RPMI8226 (cell line): ENCODE data around the gene TESK1.

ENCODE experiments used
- DNase-seq: peaks from one replicate; pipeline ENCODE4 v3.0.0-alpha.2; 2015

Gene TESK1, protein sequence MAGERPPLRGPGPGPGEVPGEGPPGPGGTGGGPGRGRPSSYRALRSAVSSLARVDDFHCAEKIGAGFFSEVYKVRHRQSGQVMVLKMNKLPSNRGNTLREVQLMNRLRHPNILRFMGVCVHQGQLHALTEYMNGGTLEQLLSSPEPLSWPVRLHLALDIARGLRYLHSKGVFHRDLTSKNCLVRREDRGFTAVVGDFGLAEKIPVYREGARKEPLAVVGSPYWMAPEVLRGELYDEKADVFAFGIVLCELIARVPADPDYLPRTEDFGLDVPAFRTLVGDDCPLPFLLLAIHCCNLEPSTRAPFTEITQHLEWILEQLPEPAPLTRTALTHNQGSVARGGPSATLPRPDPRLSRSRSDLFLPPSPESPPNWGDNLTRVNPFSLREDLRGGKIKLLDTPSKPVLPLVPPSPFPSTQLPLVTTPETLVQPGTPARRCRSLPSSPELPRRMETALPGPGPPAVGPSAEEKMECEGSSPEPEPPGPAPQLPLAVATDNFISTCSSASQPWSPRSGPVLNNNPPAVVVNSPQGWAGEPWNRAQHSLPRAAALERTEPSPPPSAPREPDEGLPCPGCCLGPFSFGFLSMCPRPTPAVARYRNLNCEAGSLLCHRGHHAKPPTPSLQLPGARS

DNA sequence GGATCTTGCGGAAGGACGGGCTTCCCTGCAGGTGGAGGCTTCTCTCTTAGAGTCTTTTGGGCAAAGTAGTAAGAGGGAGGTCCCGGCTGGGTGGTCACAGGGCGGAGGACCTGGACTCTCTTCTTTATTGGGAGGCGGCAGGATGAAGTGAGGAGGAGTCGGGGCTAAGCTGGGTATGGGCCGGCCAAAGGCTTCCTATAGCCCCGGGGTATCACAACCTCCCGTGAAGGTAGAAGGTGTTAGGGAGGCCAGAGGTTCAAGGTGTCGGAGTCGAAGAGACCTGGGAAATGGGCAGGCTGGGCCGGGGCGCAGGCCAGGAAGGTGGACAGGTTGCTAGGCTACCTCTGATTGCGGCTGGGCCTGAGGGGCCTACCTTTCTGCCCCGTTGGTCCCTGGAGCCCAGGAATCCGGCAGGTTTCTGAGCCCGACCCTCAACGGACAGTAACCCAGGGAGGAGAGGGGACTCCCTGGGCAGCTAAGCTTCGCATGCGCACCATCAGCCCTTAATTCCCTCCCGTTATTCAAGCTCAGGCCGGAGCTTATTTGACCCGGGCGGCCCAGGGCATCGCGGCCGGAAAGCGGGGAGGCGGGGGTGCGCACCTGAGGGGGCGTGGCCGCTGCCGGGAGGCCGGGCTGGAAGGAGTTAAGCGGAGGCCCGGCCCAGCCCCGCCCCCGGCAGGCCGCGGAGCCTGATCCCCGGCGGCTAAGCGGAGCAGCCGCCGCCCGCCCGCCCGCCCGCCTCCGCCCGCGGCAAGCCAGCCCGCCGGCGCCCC lies at the start of gene TESK1:
Gene TESK1 (plus strand): TSS at position 685 of the 773 bp plus-strand sequence. CDS start 358 bp downstream, outside the sequence.
- DNase-seq: peak; percentile 92

DNA sequence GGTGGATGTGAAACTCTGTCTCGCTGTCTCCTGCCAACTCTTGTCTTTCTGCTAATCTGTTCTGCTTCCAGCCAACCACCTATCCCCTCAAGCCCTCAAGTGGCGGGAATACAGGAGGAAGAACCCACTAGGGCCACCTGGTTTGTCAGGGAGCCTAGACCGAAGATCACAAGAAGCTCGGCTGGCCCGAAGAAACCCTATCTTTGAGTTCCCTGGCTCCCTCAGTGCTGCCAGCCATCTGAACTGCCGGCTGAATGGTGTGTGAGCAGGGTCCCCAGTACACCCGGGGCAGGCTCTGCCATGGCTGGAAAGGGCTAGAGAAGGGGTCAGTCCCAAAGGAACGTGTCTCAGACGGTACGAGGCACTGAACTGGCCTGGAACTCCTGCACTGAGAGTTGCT lies 49.2 kb upstream of the TESK1 start:
- DNase-seq: no peak

DNA sequence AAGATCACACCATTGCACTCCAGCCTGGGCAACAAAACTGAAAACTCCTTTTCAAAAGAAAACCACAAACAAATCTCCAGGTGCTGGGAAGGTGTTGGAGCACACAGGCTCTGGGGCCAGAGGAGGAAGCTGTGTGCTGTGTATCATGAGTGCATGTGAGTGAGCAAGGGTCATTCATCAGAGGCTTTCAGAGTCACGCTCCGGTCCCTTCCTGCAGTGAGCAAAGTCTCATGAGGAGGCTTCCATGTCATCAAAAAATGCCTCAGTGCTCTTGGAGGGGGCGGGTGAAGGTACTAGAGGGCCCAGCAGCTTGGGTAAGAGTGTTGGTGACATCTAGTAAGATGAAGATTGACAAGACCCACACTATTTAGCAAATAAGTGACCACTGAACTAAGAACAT lies 48.3 kb upstream of the TESK1 start:
- DNase-seq: no peak

DNA sequence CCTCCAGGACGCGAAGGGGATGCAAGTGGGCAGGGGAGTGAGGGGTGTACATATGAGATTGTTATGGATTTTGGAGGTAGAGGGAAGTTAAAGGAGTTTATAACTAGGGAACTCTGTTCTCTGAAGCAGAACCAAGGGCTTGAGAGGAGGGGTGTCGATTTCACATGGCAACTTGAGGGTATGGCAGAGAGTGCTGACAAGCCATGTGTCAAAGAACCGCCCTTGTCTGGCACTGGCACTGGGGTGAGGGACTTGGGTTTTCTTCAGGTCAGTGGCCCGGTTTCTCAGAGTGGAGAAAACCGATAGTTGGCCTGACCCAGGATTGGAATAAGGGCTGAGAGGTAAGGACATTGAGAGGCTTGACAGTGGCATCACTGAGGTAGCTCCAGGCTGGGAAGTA lies 47.7 kb upstream of the TESK1 start:
- DNase-seq: no peak

DNA sequence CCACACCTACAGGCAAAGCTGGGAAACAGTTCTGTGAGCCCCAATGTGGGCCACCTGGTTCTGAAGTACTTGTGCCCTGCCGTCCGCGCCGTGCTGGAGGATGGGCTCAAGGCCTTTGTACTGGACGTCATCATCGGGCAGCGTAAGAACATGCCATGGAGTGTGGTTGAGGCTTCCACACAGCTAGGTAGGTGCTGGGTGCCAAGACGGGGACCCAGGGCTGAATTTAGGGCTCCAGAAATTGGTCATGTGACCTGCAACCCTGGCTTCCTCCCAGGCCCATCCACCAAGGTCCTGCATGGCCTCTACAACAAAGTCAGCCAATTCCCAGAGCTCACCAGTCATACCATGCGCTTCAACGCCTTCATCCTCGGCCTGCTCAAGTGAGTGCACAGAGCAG lies 46.9 kb upstream of the TESK1 start:
- no peak for DNase-seq

DNA sequence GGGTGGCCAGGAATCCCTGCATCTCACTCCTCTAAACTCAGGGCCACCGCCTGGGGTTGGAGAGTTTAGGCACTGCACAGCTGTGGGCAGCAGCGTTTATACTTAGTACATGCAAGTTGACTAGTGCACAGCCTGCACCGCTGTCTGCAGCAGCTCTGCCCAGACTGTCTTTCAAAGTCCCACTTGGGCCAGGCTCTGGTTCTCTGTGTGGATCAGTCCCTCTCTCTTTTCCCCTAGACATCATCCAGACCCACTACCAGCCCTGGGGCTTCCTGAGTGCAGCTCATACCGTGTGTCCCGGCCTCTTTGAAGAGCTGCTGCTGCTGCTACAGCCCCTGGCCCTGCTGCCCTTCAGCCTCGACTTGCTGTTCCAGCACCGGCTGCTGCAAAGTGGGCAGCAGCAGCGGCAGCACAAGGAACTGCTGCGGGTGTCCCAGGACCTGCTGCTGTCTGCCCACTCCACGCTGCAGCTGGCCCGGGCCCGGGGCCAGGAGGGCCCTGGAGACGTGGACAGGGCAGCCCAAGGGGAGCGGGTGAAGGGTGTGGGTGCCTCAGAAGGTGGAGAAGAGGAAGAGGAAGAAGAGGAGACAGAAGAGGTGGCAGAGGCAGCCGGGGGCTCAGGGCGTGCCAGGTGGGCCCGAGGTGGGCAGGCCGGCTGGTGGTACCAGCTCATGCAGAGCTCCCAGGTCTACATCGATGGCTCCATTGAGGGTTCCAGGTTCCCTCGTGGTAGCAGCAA lies 45.1 kb upstream of the TESK1 start:
- no peak for DNase-seq

DNA sequence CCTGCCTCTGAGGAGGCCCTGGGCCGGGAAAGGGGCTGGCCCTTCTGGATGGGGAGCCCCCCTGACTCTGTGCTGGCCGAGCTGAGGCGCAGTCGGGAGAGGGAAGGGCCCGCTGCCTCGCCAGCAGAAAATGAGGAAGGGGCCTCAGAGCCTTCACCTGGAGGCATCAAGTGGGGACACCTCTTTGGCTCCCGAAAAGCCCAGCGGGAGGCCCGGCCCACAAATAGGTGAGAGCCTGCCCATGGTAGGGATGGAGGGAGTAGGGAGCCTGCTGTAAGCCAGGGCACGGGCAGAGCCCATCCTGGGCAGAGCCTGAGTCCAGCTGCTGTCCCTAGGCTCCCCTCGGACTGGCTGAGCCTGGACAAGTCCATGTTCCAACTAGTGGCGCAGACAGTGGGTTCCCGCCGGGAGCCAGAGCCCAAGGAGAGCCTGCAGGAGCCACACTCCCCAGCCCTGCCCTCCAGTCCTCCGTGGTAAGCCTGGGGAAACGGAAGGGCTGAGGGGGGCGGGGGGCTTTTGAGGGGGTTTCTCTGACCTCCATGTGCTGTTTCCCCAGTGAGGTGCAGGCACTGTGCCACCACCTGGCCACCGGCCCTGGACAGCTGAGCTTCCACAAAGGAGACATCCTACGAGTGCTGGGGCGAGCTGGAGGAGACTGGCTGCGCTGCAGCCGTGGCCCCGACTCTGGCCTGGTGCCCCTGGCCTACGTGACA lies 44.3 kb upstream of the TESK1 start:
- DNase-seq: no peak

DNA sequence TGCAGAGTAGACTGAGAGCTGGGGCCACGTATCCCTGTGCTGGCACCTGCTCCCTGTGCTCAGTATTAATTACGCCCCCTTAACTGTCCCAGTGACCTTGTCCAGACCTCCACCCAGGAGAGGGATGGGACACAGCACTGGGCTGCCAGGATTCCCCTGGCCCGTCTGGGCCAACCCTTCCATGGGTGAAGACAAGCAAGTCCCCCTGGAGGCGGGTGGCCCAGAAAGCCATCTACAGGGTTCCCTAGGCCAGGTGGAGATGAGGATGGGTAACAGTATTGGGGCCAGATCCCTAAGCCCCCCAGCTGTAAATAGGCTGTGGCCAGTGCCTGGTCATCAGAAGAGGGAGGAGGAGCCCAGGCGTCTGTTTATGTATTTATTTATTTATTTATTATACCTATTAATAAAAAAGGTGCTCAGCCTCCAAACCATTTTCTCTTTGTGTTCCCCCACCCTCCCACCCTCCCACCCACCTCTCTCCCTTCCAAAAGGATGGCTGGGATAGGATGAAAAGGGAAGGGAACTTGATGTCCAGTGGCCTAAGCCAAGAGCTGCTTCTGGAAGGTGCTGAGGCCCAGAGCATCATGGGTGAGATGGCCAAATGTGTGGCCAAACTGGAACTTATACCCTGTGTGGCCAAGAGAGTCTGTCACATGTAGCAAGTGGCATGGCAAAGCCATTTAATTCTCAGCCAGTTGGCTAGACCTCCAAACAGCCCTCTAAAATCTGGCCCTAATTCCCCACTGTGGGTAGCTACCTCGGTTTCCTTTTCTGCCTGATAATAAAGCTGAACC lies 43.4 kb upstream of the TESK1 start:
- no peak for DNase-seq

DNA sequence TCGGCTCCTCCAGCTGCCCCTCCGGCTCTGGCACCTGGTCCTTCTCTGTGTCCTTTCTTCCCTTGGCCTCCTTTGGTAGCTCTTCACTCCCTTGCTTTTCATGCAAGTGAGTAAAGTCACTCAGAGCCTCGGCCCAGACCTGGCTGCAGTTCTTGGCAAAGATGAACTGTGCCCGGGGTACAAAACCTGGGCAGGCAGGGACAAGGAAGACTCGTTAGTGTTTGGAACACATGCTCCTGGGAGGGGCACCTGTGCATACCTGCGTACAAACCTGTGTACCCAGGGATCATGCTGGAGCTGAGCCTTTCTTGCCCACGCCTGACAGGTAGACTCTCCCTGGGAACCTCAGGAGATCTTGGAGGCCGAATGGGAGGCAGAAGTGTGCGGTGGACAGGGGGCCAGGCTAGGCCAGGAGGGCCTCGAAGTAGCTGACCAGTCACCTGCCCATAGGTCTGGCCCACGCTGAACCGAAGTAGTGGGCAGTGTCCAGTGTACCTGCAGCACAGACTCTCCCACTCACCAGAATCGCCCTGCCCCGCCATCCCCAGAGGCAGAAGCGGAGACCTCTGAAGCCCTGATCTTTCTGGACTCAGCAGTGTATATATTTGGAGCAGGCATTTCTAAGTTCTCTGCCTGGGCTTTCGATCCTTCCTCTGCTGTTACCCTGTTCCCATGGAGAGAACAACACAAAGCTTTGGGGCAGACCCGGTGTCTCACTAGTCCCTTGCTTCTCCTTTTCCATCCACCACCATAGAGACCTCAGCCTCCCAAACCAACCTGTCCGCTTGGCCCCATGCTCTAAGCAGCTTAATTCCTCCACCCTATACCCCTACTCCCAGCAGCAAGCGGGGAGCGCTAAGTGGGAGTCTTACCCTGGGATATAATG lies 41.9 kb upstream of the TESK1 start:
- DNase-seq: no peak

DNA sequence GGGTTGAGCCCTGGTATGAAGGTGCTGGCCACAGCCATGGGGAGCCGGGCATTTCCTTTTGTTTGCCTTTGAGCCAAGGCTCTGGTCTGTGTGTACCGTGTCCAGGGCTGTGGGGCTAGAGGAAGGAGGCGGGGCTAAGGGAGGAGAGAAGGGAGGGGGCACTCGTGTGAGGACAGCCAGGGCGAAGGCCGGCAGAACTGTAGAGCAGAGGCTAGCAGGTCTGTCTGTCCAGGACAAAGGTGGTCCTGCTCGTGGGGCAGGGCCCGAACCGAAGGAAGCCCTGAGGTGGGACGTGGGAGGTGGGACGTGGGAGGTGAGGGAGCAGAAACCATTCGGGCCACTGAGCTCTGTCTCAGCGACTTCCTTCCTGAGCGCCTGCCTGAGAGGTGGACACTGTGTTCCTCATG lies 41.3 kb upstream of the TESK1 start:
- no peak for DNase-seq

DNA sequence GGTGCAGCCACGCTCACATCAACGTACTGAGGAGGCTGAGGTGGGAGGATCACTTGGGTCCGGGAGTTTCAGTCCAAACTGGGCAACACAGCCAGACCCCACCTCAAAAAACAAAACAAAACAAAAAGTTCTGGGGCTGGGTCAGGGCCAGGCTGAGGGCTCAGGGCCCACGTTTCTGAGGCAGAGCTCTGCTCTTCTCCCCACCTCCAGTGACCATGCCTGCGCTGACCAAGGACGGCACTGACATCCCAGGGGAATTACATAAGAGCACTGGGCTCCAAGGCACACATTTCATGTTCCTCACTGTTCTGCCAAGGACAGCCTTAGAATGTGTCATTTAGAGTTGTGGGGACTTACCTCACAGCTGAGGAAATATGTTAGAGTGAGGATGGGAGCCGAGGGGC lies 40.4 kb upstream of the TESK1 start:
- no peak for DNase-seq

DNA sequence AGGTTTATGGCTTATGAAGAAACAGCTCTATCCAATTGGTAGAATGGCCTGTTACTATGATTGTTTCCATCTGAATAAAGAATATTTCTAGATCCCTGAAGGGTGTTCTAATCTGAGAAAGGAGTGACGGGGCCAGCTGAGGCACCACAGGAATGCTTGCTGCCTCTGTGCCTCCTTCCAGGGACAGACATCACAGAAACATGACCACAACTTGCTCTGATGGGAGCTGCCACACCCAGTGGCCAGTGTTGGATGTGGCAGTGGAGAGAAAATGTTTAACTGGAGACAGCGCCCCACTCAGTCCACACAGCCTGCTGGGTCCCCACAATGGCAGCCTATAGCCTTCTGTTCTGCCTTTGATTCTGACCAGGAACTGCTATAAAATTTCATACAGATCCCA lies 38.6 kb upstream of the TESK1 start:
- peak; percentile 18 for DNase-seq

DNA sequence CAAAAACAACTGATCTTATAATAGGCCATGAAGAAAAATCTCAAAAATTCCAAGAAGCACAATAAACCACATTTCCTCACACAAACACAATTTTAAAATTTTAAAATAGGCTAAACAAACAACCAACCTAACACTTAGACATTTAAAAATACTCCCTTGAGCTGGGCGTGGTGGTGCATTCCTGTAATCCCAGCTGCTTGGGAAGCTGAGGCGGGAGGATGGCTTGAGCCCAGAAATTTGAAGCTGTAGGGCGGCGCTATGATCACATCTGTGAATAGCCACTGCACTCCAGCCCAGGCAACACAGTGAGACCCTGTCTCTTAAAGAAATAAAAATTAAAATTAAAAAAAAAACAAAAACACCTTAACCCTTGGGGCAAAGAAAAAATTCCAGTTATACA lies 36.9 kb upstream of the TESK1 start:
- no peak for DNase-seq

DNA sequence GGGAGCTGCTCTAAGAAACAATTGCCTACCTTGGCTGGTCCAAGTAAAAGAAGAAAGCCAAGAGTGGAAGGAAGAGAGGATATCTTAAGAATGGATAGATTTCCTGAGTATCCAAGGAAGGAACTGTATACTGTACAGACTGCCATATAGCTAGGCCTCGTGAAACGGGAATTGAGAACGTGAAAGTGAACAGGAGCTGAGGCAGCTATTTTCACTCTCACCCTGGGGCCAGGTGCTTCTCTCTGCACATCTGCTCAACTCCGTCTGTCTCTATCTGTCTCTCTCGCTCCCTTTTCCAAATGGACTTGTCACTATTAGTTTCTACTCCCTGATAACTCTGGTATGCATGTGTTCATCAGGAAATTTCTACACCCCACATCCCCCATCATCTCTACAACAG lies 35.9 kb upstream of the TESK1 start:
- peak; percentile 87 for DNase-seq

DNA sequence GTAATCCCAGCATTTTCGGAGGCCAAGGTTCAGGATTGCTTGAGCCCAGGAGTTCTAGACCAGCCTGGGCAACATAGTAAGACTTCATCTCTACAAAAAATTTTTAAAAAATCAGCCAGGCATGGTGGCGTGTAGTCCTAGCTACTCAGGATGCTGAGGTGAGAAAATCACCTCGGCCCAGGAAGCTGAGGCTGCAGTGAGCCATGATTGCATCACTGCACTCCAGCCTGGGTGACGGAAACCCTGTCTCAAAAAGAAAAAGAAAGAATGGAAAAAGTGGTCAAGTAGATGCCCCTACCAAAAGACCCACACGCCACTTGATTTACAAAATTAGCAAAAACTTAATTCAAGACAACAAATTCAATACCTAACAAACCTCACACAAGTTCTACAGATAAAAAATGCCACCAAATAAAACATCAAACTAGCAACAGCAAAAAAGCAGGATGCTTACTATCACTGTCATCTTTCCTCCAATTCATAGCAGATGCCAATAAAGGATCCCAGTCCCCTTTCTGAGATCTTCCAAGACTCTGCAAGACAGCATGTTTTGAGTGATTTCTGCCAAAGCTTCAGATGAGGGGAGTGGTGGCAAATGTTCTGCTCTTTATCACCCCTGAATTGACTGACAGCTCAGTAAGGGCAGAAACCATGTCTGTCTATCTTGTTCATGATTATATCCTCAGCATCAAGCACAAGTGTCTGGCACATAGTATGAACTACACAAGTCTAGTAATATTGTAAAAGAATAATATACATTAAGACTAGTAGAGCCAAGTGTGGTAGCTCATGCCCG lies 34.2 kb upstream of the TESK1 start:
- DNase-seq: no peak

DNA sequence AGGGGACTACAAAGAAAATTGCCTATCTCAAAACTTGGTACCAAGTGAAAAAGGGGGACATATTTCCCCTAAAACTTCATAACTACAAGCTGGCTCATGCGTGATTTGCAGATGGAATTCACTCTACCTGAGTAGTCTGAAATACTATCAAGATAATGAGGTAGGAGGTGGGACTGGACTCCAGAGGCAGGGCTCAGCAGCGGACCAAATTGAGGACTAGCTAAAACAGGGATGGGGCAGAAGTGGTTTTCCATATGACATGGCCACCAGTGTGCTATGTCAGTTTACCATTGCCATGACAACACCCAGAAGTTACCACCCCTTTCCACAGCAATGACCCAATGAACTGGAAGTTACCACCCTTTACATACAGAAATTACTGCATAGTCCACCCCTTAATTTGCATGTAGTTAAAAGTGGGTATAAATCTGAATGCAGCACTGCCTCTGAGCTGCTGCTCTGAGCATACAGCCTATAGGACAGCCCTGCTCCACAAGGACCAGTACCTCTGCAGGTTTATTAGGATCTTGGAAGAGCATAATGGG lies 30.4 kb upstream of the TESK1 start:
- no peak for DNase-seq

DNA sequence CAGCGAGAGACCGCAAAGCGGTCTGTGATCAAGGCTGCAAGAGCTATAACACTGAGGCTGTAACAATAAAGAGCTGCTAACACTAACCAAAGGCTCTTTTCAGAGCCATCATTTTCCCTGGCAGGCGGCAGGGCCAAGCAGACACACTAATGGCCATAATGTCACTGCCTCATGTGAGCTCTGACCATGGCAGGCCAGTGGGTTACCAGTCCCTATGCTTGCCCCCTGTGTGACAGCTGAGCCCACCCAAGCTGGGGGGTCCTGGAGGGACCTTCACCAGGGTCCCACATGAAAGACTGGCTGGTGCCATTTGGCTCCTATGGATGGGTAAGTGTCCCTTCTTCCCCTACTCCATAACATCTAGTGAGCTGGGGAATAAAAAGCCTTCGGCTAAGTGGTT lies 29.6 kb upstream of the TESK1 start:
- no peak for DNase-seq

DNA sequence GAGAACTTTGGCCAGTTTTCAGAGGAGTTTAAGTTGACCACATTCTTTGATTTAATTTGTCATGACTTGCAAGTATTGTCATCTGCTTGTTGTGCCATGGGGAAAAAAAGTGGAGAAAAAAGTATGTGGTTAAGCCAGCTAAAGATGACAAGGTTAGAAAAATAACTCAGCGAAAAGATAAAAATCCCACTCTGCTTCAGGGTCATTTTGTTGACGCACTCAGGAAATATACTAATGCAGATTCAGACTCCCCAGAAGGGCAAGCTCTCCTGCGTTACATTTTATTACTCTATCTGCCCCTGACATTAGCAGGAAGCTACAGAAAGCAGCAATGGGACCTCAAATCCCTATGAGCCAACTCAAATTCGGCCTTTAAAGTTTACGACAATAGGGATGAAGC lies 27.6 kb upstream of the TESK1 start:
- DNase-seq: no peak

DNA sequence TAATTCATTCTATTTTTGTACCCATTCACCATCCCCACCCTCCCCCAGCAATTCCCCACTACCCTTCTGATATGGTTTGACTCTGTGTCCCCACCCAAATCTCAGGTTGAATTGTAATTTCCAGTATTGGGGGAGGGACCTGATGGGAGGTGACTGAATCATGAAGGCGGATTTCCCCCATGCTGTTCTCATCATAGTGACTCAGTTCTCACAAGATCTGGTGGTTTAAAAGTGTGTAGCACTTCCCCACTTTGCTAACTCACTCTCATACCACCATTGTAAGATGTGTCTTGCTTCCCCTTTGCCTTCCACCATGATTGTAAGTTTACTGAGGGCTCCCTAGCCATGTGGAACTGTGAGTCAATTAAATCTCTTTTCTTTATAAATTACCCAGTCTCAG lies 25.9 kb upstream of the TESK1 start:
- DNase-seq: no peak
